ENCODE results near the gene ENOX2.
"Not testable (repeated sequence)": the region's sequence is repeated elsewhere in the genome, so short reads cannot be mapped to it uniquely, and the experiment has no call there.

ENOX2 gene

DNA sequence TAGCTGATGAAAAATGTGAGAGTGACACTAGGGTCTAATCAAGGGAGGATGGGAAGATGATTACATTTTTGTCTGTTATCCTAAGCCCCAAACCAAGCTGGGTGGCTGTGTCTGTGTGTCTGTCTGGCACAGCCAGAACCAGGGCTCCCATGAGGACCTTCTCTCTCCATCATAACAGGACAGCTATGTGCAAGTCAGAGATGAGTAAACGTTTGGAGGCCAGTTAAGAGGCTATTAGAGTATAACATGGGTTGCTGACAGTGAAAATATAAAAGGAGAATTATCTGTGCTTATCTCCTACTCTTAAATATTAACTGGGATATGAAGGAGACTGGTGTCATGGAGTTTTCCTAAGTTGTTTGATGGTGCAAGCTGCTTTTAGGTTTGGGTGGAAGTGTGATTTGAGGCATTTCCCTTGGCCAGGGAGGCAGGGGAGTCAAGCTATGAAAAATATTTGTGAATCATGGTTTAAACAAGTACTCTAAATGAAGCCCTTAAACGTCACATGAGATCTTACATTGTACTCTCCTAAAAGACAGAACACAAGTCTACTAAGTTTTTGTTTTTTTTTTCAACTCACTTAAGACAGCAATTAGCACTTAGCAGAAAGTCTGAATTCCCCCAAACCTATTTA lies 156.2 kb downstream of the ENOX2 start:
- DNase-seq (ENCODE audit: low read depth), result peak; percentile 42

GRCh38 chrX:130746077-130746476 lies 156.9 kb downstream of the ENOX2 start:
- DNase-seq (ENCODE audit: low read depth), result no peak

DNA sequence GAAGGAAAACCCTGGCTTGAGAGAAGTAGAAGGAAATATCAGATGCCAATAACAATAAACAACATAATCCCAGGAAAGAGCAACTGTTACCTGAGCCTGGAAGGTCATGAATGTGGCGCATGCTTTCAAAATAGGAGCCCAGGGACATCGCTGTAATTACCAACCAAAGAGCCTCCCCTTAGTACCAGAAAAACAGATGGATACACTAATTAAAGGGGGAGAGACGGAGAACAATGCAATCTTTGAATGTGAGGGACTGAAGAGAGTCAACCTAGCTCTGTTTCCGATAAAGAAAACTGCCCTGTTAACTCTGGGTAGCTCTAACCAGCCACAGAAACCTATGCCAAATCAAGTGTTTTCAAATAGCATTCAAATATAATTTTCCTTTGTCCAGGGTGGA lies 161.4 kb downstream of the ENOX2 start:
- DNase-seq (ENCODE audit: low read depth), result no peak

DNA sequence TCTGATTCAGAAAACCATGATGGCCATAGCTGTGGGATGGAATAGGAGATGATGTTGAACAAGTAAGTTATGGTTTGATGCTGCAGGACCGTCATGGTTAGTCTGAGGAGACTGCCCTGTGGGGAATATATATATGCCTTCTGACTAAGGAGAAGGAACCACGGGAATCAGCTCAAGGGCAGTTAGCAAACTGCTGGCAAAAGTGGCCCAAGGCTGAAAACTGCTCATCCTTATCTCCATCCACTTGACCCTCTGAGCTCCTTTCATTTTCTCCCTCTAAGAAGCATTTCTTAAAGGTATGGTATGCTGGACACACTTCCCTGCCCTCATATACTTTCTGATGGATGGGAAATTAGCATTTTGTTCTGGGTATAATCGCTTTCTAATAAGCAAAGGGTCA lies 161.9 kb downstream of the ENOX2 start:
- no peak for DNase-seq (ENCODE audit: low read depth)

GRCh38 chrX:130738638-130739195 lies 164.3 kb downstream of the ENOX2 start:
- DNase-seq (ENCODE audit: low read depth), result no peak

DNA sequence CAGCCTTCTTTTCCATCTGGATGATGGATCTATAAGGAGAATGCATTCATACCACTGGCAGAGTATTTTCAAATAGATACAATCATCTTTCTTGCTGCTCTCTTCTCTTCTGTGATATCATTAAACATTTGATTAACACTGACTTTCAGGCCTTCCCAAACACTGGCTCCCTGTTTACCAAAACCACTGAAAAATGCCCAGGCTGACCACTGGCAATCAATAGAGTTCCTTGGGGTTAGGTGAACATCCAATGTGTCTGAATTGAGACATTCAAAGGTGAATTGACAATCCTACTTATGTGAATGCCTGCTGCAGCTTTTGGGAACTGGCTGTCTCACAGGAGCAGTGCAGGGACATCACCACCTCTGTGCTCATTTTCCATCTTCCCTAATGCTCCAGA lies 168.3 kb downstream of the ENOX2 start:
- no peak for DNase-seq (ENCODE audit: low read depth)

DNA sequence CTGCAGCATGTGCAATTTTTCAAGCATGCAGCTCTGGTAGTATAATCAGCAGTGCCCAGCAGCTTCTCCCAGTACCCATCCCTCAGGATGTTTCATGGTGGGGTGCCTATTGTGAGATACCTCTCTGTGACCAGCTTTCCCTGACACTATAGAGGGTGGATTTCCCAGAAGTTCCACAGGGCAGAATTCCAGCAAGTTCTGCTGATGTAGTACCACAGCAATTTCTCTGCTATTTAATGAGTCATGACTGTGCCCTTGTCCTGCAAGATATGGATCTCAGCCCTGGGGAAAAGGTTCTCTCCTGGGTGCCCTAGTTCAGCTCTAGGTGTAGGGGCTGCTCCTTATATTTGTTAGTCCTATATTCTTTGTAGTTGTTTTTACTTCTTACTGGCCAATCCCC lies 174.8 kb downstream of the ENOX2 start:
- DNase-seq (ENCODE audit: low read depth), result peak; percentile 54

GRCh38 chrX:130726661-130727060 lies 176.3 kb downstream of the ENOX2 start:
- peak; percentile 77 for DNase-seq (ENCODE audit: low read depth)

DNA sequence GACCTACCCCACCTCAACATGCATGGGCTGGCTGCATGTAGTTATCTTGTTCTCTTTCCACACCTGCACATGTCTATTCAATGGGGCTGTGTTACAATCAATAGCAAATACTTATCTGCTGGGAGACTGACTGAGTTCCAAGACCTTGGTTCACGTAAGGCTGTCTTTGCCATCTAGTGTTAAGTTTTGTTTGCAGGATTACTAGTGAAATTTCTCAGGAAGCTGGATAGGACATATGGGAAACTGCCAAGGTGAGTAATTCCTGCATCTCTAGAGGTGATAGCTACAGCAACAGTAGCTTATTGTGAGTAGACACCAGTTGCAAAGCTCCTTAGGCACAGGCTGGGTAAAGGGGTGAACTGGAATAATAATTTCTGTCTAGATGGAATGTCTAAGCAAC lies 177.5 kb downstream of the ENOX2 start:
- DNase-seq (ENCODE audit: low read depth), result no peak

- DNase-seq (ENCODE audit: low read depth), result no peak
Observed at GRCh38 chrX:130719413-130719812, 183.6 kb downstream of the ENOX2 start.

DNA sequence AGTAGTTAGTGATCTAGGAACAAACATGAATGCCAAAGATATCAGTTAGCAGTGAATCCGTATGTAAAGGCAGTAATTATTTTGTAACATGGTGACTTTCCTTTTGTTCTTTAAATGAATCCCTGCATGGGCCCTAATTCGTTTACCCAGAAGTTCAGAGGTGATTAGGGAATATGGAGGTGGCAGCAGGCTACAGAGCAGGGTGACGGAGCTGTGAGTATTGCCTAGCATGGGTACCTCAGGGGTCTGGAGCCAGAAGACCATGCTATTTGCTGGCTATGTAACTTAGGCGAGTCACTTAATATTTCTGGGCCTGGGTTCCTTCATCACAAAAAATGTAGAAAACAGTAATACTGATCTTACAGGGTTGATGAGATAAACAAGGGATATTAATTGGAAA lies 184.9 kb downstream of the ENOX2 start:
- DNase-seq (ENCODE audit: low read depth), result no peak

DNA sequence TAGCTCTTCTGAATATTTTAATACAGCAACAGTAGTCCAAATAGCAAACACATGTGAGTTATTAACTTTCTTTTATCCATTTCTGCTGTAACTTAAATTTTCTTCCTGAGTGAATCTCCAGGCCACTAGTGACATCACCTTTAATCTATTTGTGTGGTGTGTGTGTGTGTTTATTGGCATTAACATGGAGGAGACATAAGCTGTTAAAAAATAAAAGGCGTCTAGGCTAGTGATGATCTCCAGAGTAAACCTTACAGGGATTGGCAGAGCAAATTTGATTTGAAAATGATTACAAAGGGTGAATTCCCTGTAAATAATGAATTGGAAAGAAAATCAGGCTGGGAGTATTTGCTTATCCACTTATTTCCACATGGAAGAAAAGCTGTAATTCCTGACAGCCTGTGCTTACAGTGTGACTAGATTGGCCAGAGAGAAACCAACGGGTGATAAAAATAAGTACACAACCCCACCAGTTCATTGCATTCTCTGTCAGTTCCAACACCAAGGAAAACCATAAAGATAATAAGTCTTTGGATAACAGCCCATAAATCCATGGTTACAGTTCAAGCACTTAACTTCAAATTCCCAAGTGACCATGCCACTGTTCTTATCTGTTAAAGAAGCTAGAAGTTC lies 186.1 kb downstream of the ENOX2 start:
- DNase-seq (ENCODE audit: low read depth), result peak; percentile 34

- DNase-seq (ENCODE audit: low read depth), result no peak
Observed at GRCh38 chrX:130716346-130716745, 186.7 kb downstream of the ENOX2 start.

- DNase-seq (ENCODE audit: low read depth), result peak; percentile 76
Observed at GRCh38 chrX:130715299-130715698, 187.7 kb downstream of the ENOX2 start.

DNA sequence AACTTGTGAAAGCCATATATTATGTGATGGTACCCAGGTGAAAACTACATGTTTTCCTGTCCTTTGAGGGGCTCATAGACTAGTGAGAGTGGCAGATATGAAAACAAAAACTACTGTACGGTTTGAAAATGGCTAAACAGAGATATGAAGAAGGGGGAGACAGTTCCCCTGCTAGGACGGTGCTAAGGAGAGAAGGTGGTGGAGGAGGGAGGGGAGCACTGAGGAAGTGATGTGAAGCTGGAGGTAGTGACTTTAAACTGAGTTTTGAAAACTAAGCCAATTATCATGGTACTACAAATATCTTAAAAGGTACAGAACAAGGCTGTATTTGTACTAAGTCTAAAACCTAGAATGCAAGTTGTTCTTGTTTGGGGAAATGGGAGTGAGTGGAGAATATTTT lies 188.3 kb downstream of the ENOX2 start:
- no peak for DNase-seq (ENCODE audit: low read depth)

GRCh38 chrX:130714135-130714534 lies 188.9 kb downstream of the ENOX2 start:
- DNase-seq (ENCODE audit: low read depth), result no peak

DNA sequence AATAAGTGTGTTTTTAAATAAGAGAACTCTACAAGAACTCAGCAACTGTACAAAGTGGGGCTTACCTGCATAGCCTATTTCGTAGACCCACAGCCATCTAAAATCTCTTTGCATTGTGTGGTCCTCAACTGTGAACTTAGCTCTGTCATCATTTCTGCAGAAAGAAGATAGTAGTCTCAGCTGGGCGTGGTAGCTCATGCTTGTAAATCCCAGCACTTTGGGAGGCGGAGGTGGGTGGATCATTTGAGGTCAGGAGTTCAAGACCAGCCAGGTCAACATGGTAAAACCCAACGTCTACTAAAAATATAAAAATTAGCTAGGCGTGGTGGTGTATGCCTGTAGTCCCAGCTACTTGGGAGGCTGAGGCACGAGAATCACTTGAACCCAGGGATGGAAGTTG lies 193.8 kb downstream of the ENOX2 start:
- not testable (repeated sequence) for DNase-seq (ENCODE audit: low read depth)

GRCh38 chrX:130705591-130705990 lies 197.4 kb downstream of the ENOX2 start:
- DNase-seq (ENCODE audit: low read depth), result no peak

- DNase-seq (ENCODE audit: low read depth), result peak; percentile 65
Observed at GRCh38 chrX:130704053-130705038, 198.7 kb downstream of the ENOX2 start.

DNA sequence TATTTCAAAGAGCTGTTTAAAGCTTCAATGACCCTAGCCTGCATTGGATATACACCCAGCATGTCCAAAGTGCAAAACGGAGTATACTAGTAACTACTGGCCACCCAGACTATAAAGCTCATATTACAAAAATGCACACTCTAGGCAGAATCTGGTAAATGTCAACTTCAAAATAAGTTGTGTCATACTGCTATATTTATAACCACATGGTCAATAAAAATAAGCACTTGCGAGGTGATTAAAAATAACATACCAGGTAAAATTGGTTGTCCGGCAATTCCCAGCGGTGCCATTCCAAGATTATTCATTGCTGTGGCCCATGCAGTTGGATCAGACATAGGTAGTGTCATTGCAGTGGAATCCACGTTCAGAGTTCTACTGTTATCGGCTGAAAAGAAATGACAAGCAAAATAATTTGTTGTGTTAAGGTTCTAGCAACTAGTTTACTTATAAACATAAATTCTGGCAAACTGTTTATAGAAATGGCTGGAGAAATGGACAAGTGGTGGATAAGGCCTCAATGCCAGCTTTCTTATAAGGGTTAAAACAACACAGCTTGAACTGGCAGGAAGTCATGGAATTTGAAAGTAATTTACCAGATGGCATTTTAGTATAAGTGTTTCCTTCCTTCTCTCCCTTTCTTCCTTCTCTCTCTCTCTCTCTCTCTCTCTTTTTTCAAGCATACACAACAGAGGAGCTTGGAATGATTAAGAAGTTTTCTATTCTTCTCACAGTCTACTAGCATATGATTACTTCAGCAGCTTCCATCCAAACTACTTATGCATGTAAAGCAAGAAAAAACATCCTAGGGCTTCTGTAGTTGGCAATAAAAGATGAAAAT lies 199.9 kb downstream of the ENOX2 start:
- DNase-seq (ENCODE audit: low read depth), result no peak

DNA sequence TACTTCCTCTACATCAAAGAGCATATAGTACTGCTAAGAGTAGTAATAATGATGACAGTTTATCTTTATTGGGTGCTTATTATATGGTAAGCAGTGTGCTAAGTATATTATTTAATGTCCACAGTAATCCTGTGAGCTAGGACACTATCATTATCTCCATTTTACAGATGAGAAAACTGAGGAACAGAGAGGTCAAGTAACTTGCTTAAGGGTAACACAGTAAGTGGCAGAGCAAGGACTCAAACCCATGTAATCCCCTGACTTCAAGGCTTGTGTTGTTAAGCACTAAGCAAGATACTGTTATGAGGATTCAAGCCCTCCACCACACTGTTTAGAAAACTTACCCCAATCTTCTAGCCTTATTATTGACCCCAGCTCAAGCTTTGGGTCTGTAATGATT lies 202.4 kb downstream of the ENOX2 start:
- no peak for DNase-seq (ENCODE audit: low read depth)

DNA sequence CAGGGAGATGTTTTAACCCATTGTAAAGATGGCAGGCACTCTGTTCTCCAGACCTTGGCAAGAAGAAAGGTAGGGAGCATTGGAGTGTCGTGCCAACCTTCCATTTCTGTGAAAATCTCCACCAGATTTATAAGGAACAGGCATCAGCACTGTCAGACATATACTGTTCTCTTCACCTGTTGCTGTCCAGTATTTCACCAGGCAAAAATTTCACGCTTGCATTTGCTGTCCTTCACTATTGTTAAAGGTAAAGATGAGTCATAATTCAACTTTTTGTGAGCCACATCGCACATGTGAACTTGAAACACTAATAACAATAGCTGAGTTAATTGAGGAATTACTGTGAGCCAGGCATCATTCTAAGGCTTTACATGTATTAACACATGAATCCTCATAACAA lies 203.4 kb downstream of the ENOX2 start:
- DNase-seq (ENCODE audit: low read depth), result no peak
